H1 (cell line): ENCODE data around the gene GFOD1. TPM values are rescaled to one million over a fixed set of nuclear protein-coding genes. Genes with fewer than 3 reads are reported as not detected.

Experiments used
- CTCF ChIA-PET: fragments of 300-600 bp; sonication (Branson Sonifier 250); formaldehyde crosslinking; loops from one replicate; lab custom pipeline; 2021; ENCODE audit not compliant: partially characterized antibody; lab: Charles Lee
- POLR2A ChIA-PET: fragments of 300-600 bp; sonication (Branson Sonifier 250); formaldehyde crosslinking; loops from one replicate; lab custom pipeline; 2021; ENCODE audit warnings: inconsistent platforms; ENCODE audit not compliant: partially characterized antibody; lab: Charles Lee
- DNase-seq, 2 experiments: peaks; one replicate each; pipeline versions ENCODE4 v3.0.0 to v3.0.0-alpha.2; 2010 to 2022; ENCODE audit warnings: low spot score in 2 of 2, low read depth in 1 of 2, mixed read lengths in 1 of 2
- FAIRE-seq: peaks from 2 replicates; lab custom pipeline; 2011; peaks lifted over from hg19 to GRCh38; lab: Jason Lieb, UNC
- H2AFZ ChIP-seq: 2 replicates; pipeline ENCODE4 v1.8.1; 2012; ENCODE audit warnings: low read length, inconsistent platforms
- H2AK5ac ChIP-seq: 2 replicates; pipeline ENCODE4 v1.6.1; 2013; ENCODE audit warnings: low read depth, low read length
- H2BK120ac ChIP-seq: replicated peaks from 2 replicates; pipeline ENCODE3; 2013; ENCODE audit warnings: low read depth, low read length, inconsistent platforms
- H2BK12ac ChIP-seq: 2 replicates; pipeline ENCODE4 v1.6.1; 2013; ENCODE audit warnings: low read depth, low read length
- H2BK15ac ChIP-seq: 2 replicates; pipeline ENCODE4 v1.6.1; 2013; ENCODE audit warnings: low read length
- H2BK20ac ChIP-seq: 2 replicates; pipeline ENCODE4 v1.6.1; 2013; ENCODE audit warnings: low read length
- H2BK5ac ChIP-seq: 2 replicates; pipeline ENCODE4 v1.6.1; 2013; ENCODE audit warnings: low read depth, low read length
- H3K14ac ChIP-seq: 2 replicates; pipeline ENCODE4 v1.6.1; 2013; ENCODE audit warnings: inconsistent platforms; ENCODE audit not compliant: insufficient read length
- H3K18ac ChIP-seq: 2 replicates; pipeline ENCODE4 v1.6.1; 2013; ENCODE audit warnings: low read length; ENCODE audit errors: extremely low read depth
- H3K23ac ChIP-seq: 2 replicates; pipeline ENCODE4 v1.6.1; 2013; ENCODE audit warnings: inconsistent platforms; ENCODE audit not compliant: insufficient read length
- H3K23me2 ChIP-seq: 2 replicates; pipeline ENCODE4 v1.6.1; 2013; ENCODE audit warnings: low read depth, low read length
- H3K27ac ChIP-seq: 2 replicates; pipeline ENCODE4 v1.6.1; 2011; ENCODE audit warnings: low read depth, low read length, inconsistent platforms
- H3K27me3 ChIP-seq, 4 experiments: replicated peaks in 1 of 4; 1 replicate in 1 of 4; 2 replicates in 3 of 4; pipeline versions ENCODE4 v1.6.1 to v1.8.1; 2011 to 2013; ENCODE audit warnings: low read length in 3 of 4, mild to moderate bottlenecking in 3 of 4, inconsistent platforms in 2 of 4, mixed read lengths in 2 of 4, moderate library complexity in 1 of 4; ENCODE audit not compliant: control insufficient read depth in 3 of 4, insufficient read depth in 3 of 4; ENCODE audit errors: extremely low read depth in 1 of 4
- H3K36me3 ChIP-seq, 4 experiments: 2 replicates each; pipeline versions ENCODE4 v1.6.1 to v1.8.1; 2011 to 2013; ENCODE audit warnings: mild to moderate bottlenecking in 4 of 4, low read length in 3 of 4, moderate library complexity in 2 of 4, control low read depth in 1 of 4, inconsistent platforms in 1 of 4; ENCODE audit not compliant: insufficient read depth in 4 of 4, control insufficient read depth in 2 of 4
- H3K4ac ChIP-seq: replicated peaks from 2 replicates; pipeline ENCODE3; 2013; ENCODE audit warnings: low read length, low read depth, mixed read lengths, inconsistent platforms; ENCODE audit not compliant: insufficient read length
- H3K4me1 ChIP-seq, 4 experiments: replicated peaks in 1 of 4; 1 replicate in 1 of 4; 2 replicates in 3 of 4; pipeline versions ENCODE4 v1.6.1 to v1.8.1; 2011 to 2013; ENCODE audit warnings: low read length in 3 of 4, inconsistent platforms in 2 of 4, mixed read lengths in 1 of 4; ENCODE audit not compliant: insufficient read depth in 4 of 4, control insufficient read depth in 3 of 4
- H3K4me2 ChIP-seq, 2 experiments: 2 replicates each; pipeline versions ENCODE4 v1.6.1 to v1.8.1; 2011 to 2013; ENCODE audit warnings: low read depth in 2 of 2, low read length in 2 of 2, control low read depth in 1 of 2, inconsistent platforms in 1 of 2, mild to moderate bottlenecking in 1 of 2; ENCODE audit not compliant: insufficient read depth in 1 of 2
- H3K4me3 ChIP-seq, 4 experiments: fragments of 200-600, 300-600 bp in 1 of 4; sonication (generic), shearing (Covaris generic), sonication (Bioruptor Twin) in 1 of 4; 2 replicates each; pipeline versions ENCODE4 v1.5.1 to v1.8.1; 2011 to 2016; ENCODE audit warnings: low read length in 4 of 4, low read depth in 3 of 4, control low read depth in 2 of 4, inconsistent platforms in 2 of 4, mild to moderate bottlenecking in 2 of 4, mixed read lengths in 1 of 4, moderate library complexity in 1 of 4; ENCODE audit not compliant: insufficient read depth in 2 of 4; ENCODE audit errors: extremely low read depth in 1 of 4
- H3K56ac ChIP-seq: replicated peaks from 2 replicates; pipeline ENCODE3; 2013; ENCODE audit warnings: low read depth, mild to moderate bottlenecking, mixed read lengths, low read length, inconsistent platforms; ENCODE audit not compliant: insufficient read length
- H3K79me1 ChIP-seq: 2 replicates; pipeline ENCODE4 v1.6.1; 2013; ENCODE audit warnings: low read depth, low read length, control low read depth
- H3K79me2 ChIP-seq, 2 experiments: 2 replicates each; pipeline versions ENCODE4 v1.6.1 to v1.8.1; 2012 to 2013; ENCODE audit warnings: low read length in 2 of 2, mild to moderate bottlenecking in 2 of 2, inconsistent platforms in 1 of 2; ENCODE audit not compliant: insufficient read depth in 2 of 2, control insufficient read depth in 1 of 2
- H3K9ac ChIP-seq, 4 experiments: replicated peaks in 1 of 4; 1 replicate in 1 of 4; 2 replicates in 3 of 4; pipeline versions ENCODE4 v1.6.1 to v1.8.1; 2011 to 2013; ENCODE audit warnings: low read depth in 3 of 4, low read length in 3 of 4, control low read depth in 2 of 4, mild to moderate bottlenecking in 2 of 4, moderate library complexity in 2 of 4, inconsistent platforms in 1 of 4; ENCODE audit errors: extremely low read depth in 1 of 4
- H3K9me3 ChIP-seq, 2 experiments: 2 replicates each; pipeline versions ENCODE4 v1.6.1 to v1.8.1; 2012 to 2013; ENCODE audit warnings: mild to moderate bottlenecking in 2 of 2, moderate library complexity in 2 of 2, control low read depth in 1 of 2, inconsistent platforms in 1 of 2, low read depth in 1 of 2, low read length in 1 of 2, mixed read lengths in 1 of 2; ENCODE audit not compliant: insufficient read depth in 2 of 2
- H4K20me1 ChIP-seq, 2 experiments: replicated peaks in 1 of 2; 2 replicates each; pipeline versions ENCODE3 to v1.8.1; 2011 to 2013; ENCODE audit warnings: inconsistent platforms in 2 of 2, low read length in 2 of 2, mild to moderate bottlenecking in 1 of 2; ENCODE audit not compliant: insufficient read depth in 2 of 2, control insufficient read depth in 1 of 2
- H4K5ac ChIP-seq: 2 replicates; pipeline ENCODE4 v1.6.1; 2013; ENCODE audit warnings: low read length, low read depth, mixed read lengths, inconsistent platforms; ENCODE audit not compliant: insufficient read length
- H4K8ac ChIP-seq: 2 replicates; pipeline ENCODE4 v1.8.0; 2013; ENCODE audit warnings: mild to moderate bottlenecking, moderate library complexity, low read length, inconsistent platforms; ENCODE audit not compliant: insufficient read depth; ENCODE audit errors: extremely low read depth
- H4K91ac ChIP-seq: replicated peaks from 2 replicates; pipeline ENCODE3; 2013; ENCODE audit warnings: low read length, mixed read lengths, inconsistent platforms; ENCODE audit not compliant: insufficient read length
- ATF3 ChIP-seq: IDR thresholded peaks from 2 replicates; pipeline ENCODE4 v1.6.1; 2011; ENCODE audit warnings: low read depth, mild to moderate bottlenecking, low read length; ENCODE audit not compliant: insufficient read depth
- BCL11A ChIP-seq, 2 experiments: IDR thresholded peaks; one replicate each; pipeline ENCODE4 v1.6.1; 2011; ENCODE audit warnings: low read depth in 2 of 2, low read length in 2 of 2, mild to moderate bottlenecking in 2 of 2
- CBX8 ChIP-seq: fragments of 300-800, 300-1000 bp; sonication (generic); IDR thresholded peaks from 2 replicates; pipeline ENCODE4 v1.7.1; 2016; ENCODE audit warnings: low read depth, low read length, borderline replicate concordance
- CEBPB ChIP-seq: IDR thresholded peaks from 2 replicates; pipeline ENCODE4 v1.6.1; 2012; ENCODE audit warnings: low read depth, low read length
- CTCF ChIP-seq, 3 experiments: IDR thresholded peaks; 1 replicate in 2 of 3; 2 replicates in 1 of 3; pipeline versions ENCODE4 v1.5.1 to v1.6.1; 2011; ENCODE audit warnings: low read length in 3 of 3, mild to moderate bottlenecking in 3 of 3, inconsistent platforms in 2 of 3, low read depth in 1 of 3, moderate library complexity in 1 of 3; ENCODE audit not compliant: insufficient read depth in 1 of 3; ENCODE audit errors: control extremely low read depth in 1 of 3
- EGR1 ChIP-seq: IDR thresholded peaks from 2 replicates; pipeline ENCODE4 v1.6.1; 2011; ENCODE audit warnings: low read depth, low read length, borderline replicate concordance
- POLR2AphosphoS5 ChIP-seq: IDR thresholded peaks from 2 replicates; pipeline ENCODE4 v1.6.1; 2011; ENCODE audit warnings: low read depth, low read length
- SIRT6 ChIP-seq: IDR thresholded peaks from one replicate; pipeline ENCODE4 v1.7.1; 2012; ENCODE audit warnings: low read length, inconsistent platforms
- SP1 ChIP-seq: IDR thresholded peaks from 2 replicates; pipeline ENCODE4 v1.6.1; 2011; ENCODE audit warnings: low read depth, low read length
- SP2 ChIP-seq: IDR thresholded peaks from 2 replicates; pipeline ENCODE4 v1.6.1; 2012; ENCODE audit warnings: mild to moderate bottlenecking, low read length, inconsistent platforms
- TAF7 ChIP-seq: optimal IDR thresholded peaks from 2 replicates; pipeline ENCODE3; 2011; ENCODE audit warnings: low read depth, mild to moderate bottlenecking, inconsistent platforms, low read length, moderate library complexity, borderline replicate concordance
- YY1 ChIP-seq: IDR thresholded peaks from 2 replicates; pipeline ENCODE4 v1.6.1; 2011; ENCODE audit warnings: low read depth, mild to moderate bottlenecking, low read length
- WGBS, 2 experiments: shearing (Covaris generic) in 1 of 2; methylation state at CpG; one replicate each; pipeline versions ENCODE4 v1.1.6 to v1.1.7; 2013 to 2015; ENCODE audit warnings: low lambda C conversion rate in 2 of 2, mixed read lengths in 2 of 2, inconsistent platforms in 1 of 2, low coverage in 1 of 2, missing lambda C conversion rate in 1 of 2; ENCODE audit not compliant: insufficient replicate concordance in 2 of 2, insufficient coverage in 1 of 2, insufficient read length in 1 of 2; ENCODE audit errors: extremely low coverage in 1 of 2, missing lambda C conversion rate in 1 of 2; 5-methylcytosine and 5-hydroxymethylcytosine counted together
- polyA plus RNA-seq, 7 experiments: library from polyadenylated mRNA; depleted of rRNA in 3 of 7; stranded (reverse) in 5 of 7; unstranded in 2 of 7; fragments of >200 nt in 5 of 7; fragments of 200-250 nt in 2 of 7; gene quantifications; 1 replicate in 5 of 7; 2 replicates in 1 of 7; 4 replicates in 1 of 7; pipeline versions ENCODE4 v1.2.1 to v1.2.3, GENCODE V29; 2011 to 2013; ENCODE audit warnings: missing spikeins in 2 of 7, mixed read lengths in 2 of 7
- total RNA-seq: library from RNA; stranded (reverse); fragmentation: NEBNext Ultra II Directional; extraction: Animal tissue kit (Norgen Biotek cat#: 25700); gene quantifications from 2 replicates; pipeline ENCODE4 v1.2.1, GENCODE V29; 2021

GFOD1 gene
- total and polyA plus RNA-seq, 2 of the 8 experiments (the other 6 are each of a cell fraction or from before 2014, with no cell fraction given) = 2.5 to 8.8 TPM

GRCh38 chr6:13474787-13475186 is 12.6 kb downstream of the GFOD1 start:
- ChIA-PET POLR2A (interaction anchor here (0.9 kb wide), 1 partner anchor 9 kb away, joined by 4 read pairs; no protein-coding TSS in a partner anchor), CTCF (no interaction called here)
- peaks cover 2 to 8% (median 7%) of the 10 kb centered on the region in 4 experiments for H3K4me1 ChIP-seq
- no peak overlapping the region for H3K56ac ChIP-seq
- H2BK12ac ChIP-seq = no peak overlapping the region
- H3K9ac ChIP-seq = no peak overlapping the region
- H4K5ac ChIP-seq = no peak overlapping the region
- no peak overlapping the region for H2BK15ac ChIP-seq
- no peak overlapping the region for H4K8ac ChIP-seq
- no peaks in the 10 kb centered on the region; a peak in 1 of 4 replicates for H3K79me2 ChIP-seq
- DNase-seq (no peak), FAIRE-seq (no peak)
- H3K4ac ChIP-seq = no peak overlapping the region
- H3K18ac ChIP-seq = no peak overlapping the region
- no peak overlapping the region for H3K4me3 ChIP-seq
- H3K14ac ChIP-seq = no peak overlapping the region
- H2BK5ac ChIP-seq = no peak overlapping the region
- H3K23ac ChIP-seq = no peak overlapping the region
- WGBS, 2 experiments = 95% methylated on average over 3 of the region's 3 CpGs; no CpG with 5 or more reads in 1 of the 2 experiments
- no peak overlapping the region for H2AFZ ChIP-seq
- H2BK120ac ChIP-seq = no peak overlapping the region
- no peak overlapping the region for H3K4me2 ChIP-seq
- H2BK20ac ChIP-seq = no peak overlapping the region
- H3K9me3 ChIP-seq = no peaks in the 10 kb centered on the region
- H4K20me1 ChIP-seq = no peaks in the 10 kb centered on the region
- H2AK5ac ChIP-seq = no peak overlapping the region
- no peak overlapping the region for H3K27ac ChIP-seq
- H3K27me3 ChIP-seq = no peaks in the 10 kb centered on the region
- no peaks in the 10 kb centered on the region; a peak in 1 of 8 replicates for H3K36me3 ChIP-seq
- peaks cover 2% of the 10 kb centered on the region; the same call in 1 of the 2 replicates for H3K79me1 ChIP-seq
- no peaks in the 10 kb centered on the region for H3K23me2 ChIP-seq
- H4K91ac ChIP-seq = no peak overlapping the region
- no peak for TF ChIP-seq BCL11A (IDR thresholded peaks at IDR 0.05; ENCODE audit: low read depth in 2 of 2, low read length in 2 of 2)
- TF ChIP-seq SIRT6 = no peak
- no peak for TF ChIP-seq ATF3
- no peak for TF ChIP-seq CBX8
- TF ChIP-seq CTCF (IDR thresholded peaks at IDR 0.05; ENCODE audit: control extremely low read depth in 1 of 3, insufficient read depth in 1 of 3, low read depth in 1 of 3, low read length in 3 of 3) = no peak
- TF ChIP-seq TAF7 = no peak
- TF ChIP-seq SP2 = no peak
- no peak for TF ChIP-seq CEBPB
- no peak for TF ChIP-seq EGR1
- no peak for TF ChIP-seq SP1
- no peak for TF ChIP-seq YY1
- no peak for TF ChIP-seq POLR2AphosphoS5
